Endothelial cell of umbilical vein (primary cell): ENCODE measurements around the gene ULK1. TPM values are rescaled to one million over a fixed set of nuclear protein-coding genes. Genes with fewer than 3 reads are reported as not detected.

Experiments
- BruUV-seq: library from RNA; stranded (reverse); fragments of 400-500 nt; replicated peaks from 2 replicates; lab custom pipeline; 2021; lab: Mats Ljungman, UMichigan
- CTCF ChIA-PET: fragments of 300-600, 350-600 bp; sonication (Branson Sonifier 250); formaldehyde crosslinking; loops from one replicate; lab custom pipeline; 2021; ENCODE audit warnings: antibody characterized with exemption, inconsistent platforms; lab: Charles Lee
- POLR2A ChIA-PET: fragments of 300-600, 350-600 bp; sonication (Branson Sonifier 250); formaldehyde crosslinking; loops from one replicate; lab custom pipeline; 2021; ENCODE audit warnings: antibody characterized with exemption, inconsistent platforms; lab: Charles Lee
- DNase-seq: peaks from one replicate; pipeline ENCODE4 v3.0.0-alpha.2; 2011; ENCODE audit warnings: low read depth, low spot score
- FAIRE-seq: peaks from 2 replicates; lab custom pipeline; 2011; peaks lifted over from hg19 to GRCh38; lab: Jason Lieb, UNC
- H2AFZ ChIP-seq: 2 replicates; pipeline ENCODE4 v1.6.0; 2012; ENCODE audit warnings: low read depth, low read length, control low read depth, inconsistent platforms
- H3K27ac ChIP-seq: 2 replicates; pipeline ENCODE4 v1.5.1; 2011; ENCODE audit warnings: low read depth, mild to moderate bottlenecking, control low read depth, low read length, moderate library complexity; ENCODE audit not compliant: insufficient read depth
- H3K27me3 ChIP-seq, 2 experiments: 2 replicates each; pipeline versions ENCODE4 v1.6.0 to v1.6.1; 2011; ENCODE audit warnings: low read length in 2 of 2, mixed read lengths in 1 of 2; ENCODE audit not compliant: control insufficient read depth in 2 of 2, insufficient read depth in 2 of 2
- H3K36me3 ChIP-seq, 2 experiments: 2 replicates in 1 of 2; 3 replicates in 1 of 2; pipeline ENCODE4 v1.5.1; 2011; ENCODE audit warnings: low read length in 2 of 2, mild to moderate bottlenecking in 1 of 2, moderate library complexity in 1 of 2; ENCODE audit not compliant: control insufficient read depth in 2 of 2, insufficient read depth in 2 of 2; ENCODE audit errors: extremely low read depth in 1 of 2
- H3K4me1 ChIP-seq: 3 replicates; pipeline ENCODE4 v1.5.1; 2011; ENCODE audit warnings: mild to moderate bottlenecking, low read length; ENCODE audit not compliant: control insufficient read depth, insufficient read depth; ENCODE audit errors: extremely low read depth
- H3K4me2 ChIP-seq: 2 replicates; pipeline ENCODE4 v1.6.1; 2011; ENCODE audit warnings: low read length, control low read depth, mixed read lengths; ENCODE audit not compliant: insufficient read depth
- H3K4me3 ChIP-seq, 3 experiments: fragments of 200-600 bp in 1 of 3; sonication (generic), shearing (Covaris generic) in 1 of 3; replicated peaks in 1 of 3; 2 replicates each; pipeline ENCODE4 v1.5.1; 2011 to 2016; ENCODE audit warnings: control low read depth in 3 of 3, low read length in 3 of 3, mild to moderate bottlenecking in 2 of 3, inconsistent platforms in 1 of 3, low read depth in 1 of 3, moderate library complexity in 1 of 3; ENCODE audit not compliant: insufficient read depth in 1 of 3
- H3K79me2 ChIP-seq: 2 replicates; pipeline ENCODE4 v1.6.0; 2012; ENCODE audit warnings: low read length, inconsistent platforms; ENCODE audit not compliant: control insufficient read depth, insufficient read depth
- H3K9ac ChIP-seq: replicated peaks from 2 replicates; pipeline ENCODE3; 2011; ENCODE audit warnings: low read length, control low read depth; ENCODE audit not compliant: insufficient read depth; ENCODE audit errors: extremely low read depth
- H3K9me1 ChIP-seq: replicated peaks from 3 replicates; pipeline ENCODE4 v1.6.0; 2011; ENCODE audit warnings: mild to moderate bottlenecking, low read length; ENCODE audit not compliant: control insufficient read depth, insufficient read depth; ENCODE audit errors: extremely low read depth
- H3K9me3 ChIP-seq: replicated peaks from 2 replicates; pipeline ENCODE4 v1.5.1; 2012; ENCODE audit warnings: low read length, inconsistent platforms; ENCODE audit not compliant: control insufficient read depth, insufficient read depth
- H4K20me1 ChIP-seq: replicated peaks from 2 replicates; pipeline ENCODE3; 2011; ENCODE audit warnings: mild to moderate bottlenecking, low read length; ENCODE audit not compliant: control insufficient read depth, insufficient read depth; ENCODE audit errors: extremely low read depth
- EZH2 ChIP-seq: IDR thresholded peaks from 2 replicates; pipeline ENCODE4 v1.6.1; 2012; ENCODE audit warnings: borderline replicate concordance, low read depth, mild to moderate bottlenecking, moderate library complexity, low read length, inconsistent platforms; ENCODE audit not compliant: severe bottlenecking
- FOS ChIP-seq: IDR thresholded peaks from 2 replicates; pipeline ENCODE4 v1.6.1; 2011; ENCODE audit warnings: mild to moderate bottlenecking, low read length, moderate library complexity, borderline replicate concordance; ENCODE audit not compliant: insufficient read depth
- GATA2 ChIP-seq: IDR thresholded peaks from 2 replicates; pipeline ENCODE4 v1.7.0; 2011; ENCODE audit warnings: low read depth, mild to moderate bottlenecking, moderate library complexity, mixed read lengths, low read length; ENCODE audit not compliant: insufficient read length, insufficient read depth
- JUN ChIP-seq: IDR thresholded peaks from 2 replicates; pipeline ENCODE4 v1.6.1; 2011; ENCODE audit warnings: borderline replicate concordance, low read depth; ENCODE audit not compliant: insufficient read length, insufficient read depth
- MYC ChIP-seq: IDR thresholded peaks from one replicate; pipeline ENCODE4 v1.6.1; 2011; ENCODE audit warnings: mild to moderate bottlenecking, low read depth, low read length
- POLR2A ChIP-seq: IDR thresholded peaks from 2 replicates; pipeline ENCODE4 v1.6.1; 2012; ENCODE audit warnings: low read depth, mild to moderate bottlenecking, control low read depth, low read length
- POLR2AphosphoS5 ChIP-seq: IDR thresholded peaks from 2 replicates; pipeline ENCODE4 v1.6.1; 2012; ENCODE audit warnings: low read depth, mild to moderate bottlenecking, control low read depth, low read length, moderate library complexity; ENCODE audit not compliant: insufficient read depth
- dilution Hi-C: fragments of 300-500 bp; cut with MboI; formaldehyde crosslinking; loops from one replicate; pipeline ENCODE4 v1.15.0; 2019; ENCODE audit warnings: low sequenced_read_pairs; ENCODE audit not compliant: extremely low pct_ligation_motif_present
- intact Hi-C: fragments of 100-400 bp; cut with micrococcal nuclease; formaldehyde crosslinking; loops from one replicate; pipeline ENCODE4 v1.10.0; 2022
- polyA plus RNA-seq, 4 experiments: library from polyadenylated mRNA; depleted of rRNA in 3 of 4; stranded (reverse) in 3 of 4; unstranded in 1 of 4; fragments of >200 nt; gene quantifications; 2 replicates each; pipeline versions ENCODE4 v1.2.1 to v1.2.3, GENCODE V29; 2011 to 2012; ENCODE audit warnings: missing spikeins in 1 of 4
- total RNA-seq: library from RNA; stranded (reverse); gene quantifications from 2 replicates; pipeline ENCODE4 v1.2.3, GENCODE V29; 2021
- TF ChIP-seq, protein P1 (sequence below), 2 donors: IDR thresholded peaks; 1 replicate in 1 of 2; 2 replicates in 1 of 2; pipeline ENCODE4 v1.5.1; 2011; ENCODE audit warnings: low read length in 2 of 2, mild to moderate bottlenecking in 2 of 2, moderate library complexity in 2 of 2, control low read depth in 1 of 2, inconsistent platforms in 1 of 2, low read depth in 1 of 2; ENCODE audit not compliant: insufficient read depth in 1 of 2; ENCODE audit errors: extremely low read depth in 1 of 2
- TF ChIP-seq, protein P2 (sequence below): IDR thresholded peaks from 2 replicates; pipeline ENCODE4 v1.6.1; 2011; ENCODE audit not compliant: insufficient read depth, insufficient read length

The ULK1 gene
- total and polyA plus RNA-seq, 2 donors (not counting 3 experiments of a cell fraction or from before 2014, with no cell fraction given), result 14.4 to 38.2 TPM

GRCh38 chr12:131919366-131920156 is 25.1 kb downstream of the ULK1 start:
- intact Hi-C loops (no loop called here), dilution Hi-C loops (no loop called here)
- Histone ChIP-seq H2AFZ (no peak overlapping the region), H3K27ac (no peak overlapping the region), H3K27me3 (no peaks in the 10 kb centered on the region), H3K9me1 (no peaks in the 10 kb centered on the region), H4K20me1 (no peaks in the 10 kb centered on the region), H3K9me3 (no peaks in the 10 kb centered on the region), H3K4me3 (no peak overlapping the region), H3K9ac (no peak overlapping the region), H3K4me1 (no peaks in the 10 kb centered on the region), H3K4me2 (no peak overlapping the region), H3K36me3 (peaks cover 4 to 42% of the 10 kb centered on the region in 2 experiments), H3K79me2 (no peaks in the 10 kb centered on the region)
- ChIA-PET POLR2A (no interaction called here), CTCF (no interaction called here)
- DNase-seq, result no peak
- no TSS peak for BruUV-seq
- no peak for FAIRE-seq
- TF ChIP-seq MYC, result no peak
- TF ChIP-seq FOS, result no peak
- TF ChIP-seq POLR2A, result no peak
- TF ChIP-seq POLR2AphosphoS5, result no peak
- TF ChIP-seq JUN, result no peak
- no peak for TF ChIP-seq EZH2
- no peak for TF ChIP-seq GATA2
- TF ChIP-seq, protein P1, sequence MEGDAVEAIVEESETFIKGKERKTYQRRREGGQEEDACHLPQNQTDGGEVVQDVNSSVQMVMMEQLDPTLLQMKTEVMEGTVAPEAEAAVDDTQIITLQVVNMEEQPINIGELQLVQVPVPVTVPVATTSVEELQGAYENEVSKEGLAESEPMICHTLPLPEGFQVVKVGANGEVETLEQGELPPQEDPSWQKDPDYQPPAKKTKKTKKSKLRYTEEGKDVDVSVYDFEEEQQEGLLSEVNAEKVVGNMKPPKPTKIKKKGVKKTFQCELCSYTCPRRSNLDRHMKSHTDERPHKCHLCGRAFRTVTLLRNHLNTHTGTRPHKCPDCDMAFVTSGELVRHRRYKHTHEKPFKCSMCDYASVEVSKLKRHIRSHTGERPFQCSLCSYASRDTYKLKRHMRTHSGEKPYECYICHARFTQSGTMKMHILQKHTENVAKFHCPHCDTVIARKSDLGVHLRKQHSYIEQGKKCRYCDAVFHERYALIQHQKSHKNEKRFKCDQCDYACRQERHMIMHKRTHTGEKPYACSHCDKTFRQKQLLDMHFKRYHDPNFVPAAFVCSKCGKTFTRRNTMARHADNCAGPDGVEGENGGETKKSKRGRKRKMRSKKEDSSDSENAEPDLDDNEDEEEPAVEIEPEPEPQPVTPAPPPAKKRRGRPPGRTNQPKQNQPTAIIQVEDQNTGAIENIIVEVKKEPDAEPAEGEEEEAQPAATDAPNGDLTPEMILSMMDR (IDR thresholded peaks at IDR 0.05; ENCODE audit: extremely low read depth in 1 of 2, insufficient read depth in 1 of 2, low read depth in 1 of 2, low read length in 2 of 2), result no peak
- TF ChIP-seq, protein P2, sequence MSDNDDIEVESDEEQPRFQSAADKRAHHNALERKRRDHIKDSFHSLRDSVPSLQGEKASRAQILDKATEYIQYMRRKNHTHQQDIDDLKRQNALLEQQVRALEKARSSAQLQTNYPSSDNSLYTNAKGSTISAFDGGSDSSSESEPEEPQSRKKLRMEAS, result no peak
